ENCODE measurements around the gene REV3L.
A peak's percentile ranks its signal among the peaks of the same experiment; 100 is the strongest.
"Not testable (repeated sequence)": the region's sequence is repeated elsewhere in the genome, so short reads cannot be mapped to it uniquely, and the experiment has no call there.

REV3L gene

DNA sequence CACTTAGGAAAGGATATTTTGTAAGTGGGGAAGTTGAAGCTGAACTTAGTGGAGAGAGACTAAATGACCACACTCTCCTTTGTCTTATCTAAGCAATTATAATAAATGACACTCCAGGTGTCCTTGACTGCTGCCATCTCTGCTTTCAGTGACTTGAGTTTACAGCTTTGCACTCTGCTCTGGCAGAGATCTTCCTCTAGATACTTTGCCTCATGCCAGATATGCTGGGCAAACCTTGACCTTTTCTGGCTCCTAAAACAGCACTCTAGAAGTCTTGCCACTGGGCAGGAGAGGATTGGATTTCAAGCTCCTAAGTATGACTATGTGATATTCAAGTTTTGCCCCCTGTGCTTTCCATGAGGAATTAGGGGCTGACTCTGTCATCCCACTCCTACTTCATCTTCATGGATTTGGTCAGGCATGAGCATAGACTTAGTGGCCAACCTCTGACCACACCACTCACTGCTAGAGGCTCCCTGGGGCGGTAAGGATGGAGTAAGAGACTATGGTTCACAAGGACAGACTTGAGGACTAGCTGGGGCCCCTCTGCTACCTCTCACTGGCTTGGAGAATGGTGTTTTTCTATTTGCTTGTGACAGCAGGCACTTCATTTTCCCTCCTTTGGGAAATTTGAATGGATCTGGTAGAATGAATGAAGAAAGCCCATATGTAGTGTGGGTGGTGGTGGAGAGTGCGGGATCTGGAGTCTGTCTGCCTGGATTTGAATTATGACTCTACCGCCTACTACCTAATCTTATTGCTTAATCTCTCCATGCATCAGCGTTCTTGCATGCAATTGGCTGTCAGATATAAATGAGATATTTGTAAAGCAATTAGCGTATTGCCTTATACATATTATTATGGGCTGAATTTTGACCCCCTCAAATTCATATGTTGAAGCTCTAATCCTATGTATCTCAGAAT lies 191.4 kb downstream of the REV3L start:
- DNase-seq (ENCODE audit: low read depth), result no peak

DNA sequence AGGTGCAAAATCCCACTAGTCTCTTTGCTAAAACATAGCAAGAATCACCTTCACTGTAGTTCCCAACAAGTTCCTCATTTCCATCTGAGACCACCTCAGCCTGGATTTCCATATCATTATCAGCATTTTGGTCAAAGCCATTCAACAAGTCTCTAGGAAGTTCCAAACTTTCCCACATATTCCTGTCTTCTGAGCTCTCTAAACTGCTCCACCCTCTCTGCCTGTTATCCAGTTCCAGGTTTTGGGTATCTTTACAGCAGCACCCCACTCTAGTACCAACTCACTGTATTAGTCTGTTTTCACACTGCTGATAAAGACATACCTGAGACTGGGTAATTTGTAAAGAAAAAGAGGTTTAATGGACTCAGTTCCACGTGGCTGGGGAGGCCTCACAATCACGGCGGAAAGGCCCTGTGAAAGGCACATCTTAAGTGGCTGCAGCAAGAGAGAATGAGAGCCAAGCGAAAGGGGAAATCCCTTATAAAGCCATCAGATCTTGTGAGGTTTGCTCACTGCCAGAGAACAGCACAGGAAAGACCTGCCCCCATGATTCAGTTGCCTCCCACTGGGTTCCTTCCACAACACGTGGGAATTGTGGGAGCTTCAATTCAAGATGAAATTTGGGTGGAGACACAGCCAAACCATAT lies 192.2 kb downstream of the REV3L start:
- DNase-seq (ENCODE audit: low read depth), result not testable (repeated sequence)

- DNase-seq (ENCODE audit: low read depth), result not testable (repeated sequence)
These were observed 198.7 kb downstream of the REV3L start for GRCh38 chr6:111284356-111284755.

DNA sequence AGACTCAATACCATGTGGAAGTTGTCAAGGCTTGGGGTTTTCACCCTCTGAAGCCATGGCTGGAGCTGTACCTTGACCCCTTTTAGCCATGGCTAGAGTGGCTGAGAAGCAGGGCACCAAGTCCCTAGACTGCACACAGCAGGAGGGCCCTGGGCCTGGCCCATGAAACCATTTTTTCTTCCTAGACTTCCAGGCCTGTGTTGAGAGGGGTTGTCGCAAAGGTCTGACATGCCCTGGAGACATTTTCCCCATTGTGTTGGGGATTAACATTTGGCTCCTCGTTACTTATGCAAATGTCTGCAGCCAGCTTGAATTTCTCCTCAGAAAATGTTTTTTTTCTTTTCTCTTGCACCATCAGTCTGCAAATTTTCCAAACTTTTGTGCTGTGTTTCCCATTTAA lies 199.3 kb downstream of the REV3L start:
- no peak for DNase-seq (ENCODE audit: low read depth)

DNA sequence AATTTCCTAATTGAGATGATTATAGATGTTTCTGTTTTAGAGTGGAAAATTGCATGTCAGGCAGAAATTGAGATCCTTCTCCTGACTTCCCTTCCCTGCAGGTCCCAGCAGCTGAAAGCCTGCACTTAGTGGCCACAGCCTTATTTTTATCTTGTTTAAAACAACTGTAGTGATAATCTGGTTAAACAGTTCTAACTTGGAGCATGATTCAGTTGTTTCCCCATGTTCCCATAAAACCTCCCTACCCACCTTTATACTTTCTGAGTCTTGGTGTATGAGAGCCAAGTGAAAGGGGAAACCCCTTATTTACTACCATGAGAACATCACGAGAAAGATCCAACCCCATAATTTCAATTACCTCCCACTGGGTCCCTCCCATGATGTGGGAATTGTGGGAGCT lies 200.5 kb downstream of the REV3L start:
- no peak for DNase-seq (ENCODE audit: low read depth)

DNA sequence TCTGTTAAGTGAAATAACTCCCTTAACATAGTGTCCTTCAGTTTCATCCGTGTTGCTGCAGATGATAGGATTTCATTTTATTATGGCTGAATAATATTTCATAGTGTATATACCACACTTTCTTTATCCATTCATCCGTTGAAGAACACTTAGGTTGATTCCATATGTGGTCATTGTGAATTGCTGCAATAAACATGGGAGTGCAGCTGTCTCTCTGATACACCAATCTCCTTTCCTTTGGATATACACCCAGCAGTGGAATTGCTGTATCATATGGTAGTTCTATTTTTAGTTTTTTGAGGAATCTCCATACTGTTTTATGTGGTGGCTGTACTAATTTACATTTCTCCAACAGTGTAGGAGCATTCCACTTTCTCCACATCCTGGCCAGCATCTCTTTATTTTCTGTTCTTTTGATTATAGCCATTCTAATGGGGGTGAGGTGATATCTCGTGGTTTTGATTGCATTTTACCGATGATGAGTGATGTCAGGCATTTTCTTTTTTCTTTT lies 202.5 kb downstream of the REV3L start:
- no peak for DNase-seq (ENCODE audit: low read depth)

DNA sequence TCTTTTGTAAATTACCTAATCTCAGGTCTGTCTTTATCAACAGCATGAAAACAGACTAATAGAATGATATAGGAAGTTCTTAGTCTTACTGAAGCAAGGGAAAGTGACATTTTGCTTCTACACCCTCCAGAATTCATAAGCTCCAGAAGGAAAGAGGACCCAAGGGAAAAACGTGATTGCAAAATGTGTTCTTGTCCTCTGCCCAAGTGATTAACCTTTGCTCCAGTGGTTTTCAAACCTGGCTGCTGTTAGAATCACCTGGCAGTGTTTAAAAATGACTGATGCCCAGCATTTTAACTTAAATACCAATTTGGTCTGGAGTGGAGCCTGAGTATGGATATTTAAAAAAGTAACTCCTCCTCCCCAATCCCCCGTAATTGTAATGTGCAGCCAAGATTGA lies 204.3 kb downstream of the REV3L start:
- DNase-seq (ENCODE audit: low read depth), result no peak

- DNase-seq (ENCODE audit: low read depth), result no peak
These were observed 205.2 kb downstream of the REV3L start for GRCh38 chr6:111277819-111278218.

DNA sequence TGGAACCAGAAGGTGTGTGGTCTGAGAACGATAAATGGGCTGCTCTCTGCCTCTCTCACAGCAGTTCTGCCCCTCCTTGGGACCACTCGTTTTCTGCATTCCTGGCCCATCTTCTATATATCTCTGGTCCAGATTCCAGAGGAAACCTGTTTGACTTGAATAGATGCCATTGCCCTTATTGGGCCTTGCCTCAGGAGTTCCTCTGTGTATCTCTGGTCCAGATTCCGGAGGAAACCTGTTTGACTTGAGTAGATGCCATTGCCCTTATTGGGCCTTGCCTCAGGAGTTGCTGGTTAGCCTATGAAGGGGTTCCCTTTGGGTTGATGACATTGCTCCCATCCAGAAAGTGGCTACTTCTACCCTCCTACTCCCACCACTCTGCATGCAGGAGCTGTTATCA lies 206.3 kb downstream of the REV3L start:
- no peak for DNase-seq (ENCODE audit: low read depth)

DNA sequence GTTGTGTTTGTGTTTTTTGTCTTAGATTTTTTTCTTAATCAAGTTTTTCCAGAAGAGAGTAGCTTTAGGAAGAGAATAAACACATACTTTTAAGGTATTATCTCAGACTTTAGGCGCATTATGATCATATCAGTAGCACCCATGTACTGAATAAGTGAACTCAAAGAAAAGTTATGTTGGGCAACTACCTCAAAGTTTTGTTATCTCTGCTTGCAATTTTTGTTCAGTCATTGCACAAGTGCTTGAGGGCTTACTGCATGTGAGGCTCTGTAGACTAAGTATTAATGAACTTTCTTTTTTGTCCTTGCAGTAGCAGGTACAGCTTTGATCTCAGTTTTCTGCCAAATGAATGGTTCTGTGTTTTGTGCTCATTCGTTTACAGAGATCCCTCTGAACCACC lies 206.7 kb downstream of the REV3L start:
- no peak for DNase-seq (ENCODE audit: low read depth)

DNA sequence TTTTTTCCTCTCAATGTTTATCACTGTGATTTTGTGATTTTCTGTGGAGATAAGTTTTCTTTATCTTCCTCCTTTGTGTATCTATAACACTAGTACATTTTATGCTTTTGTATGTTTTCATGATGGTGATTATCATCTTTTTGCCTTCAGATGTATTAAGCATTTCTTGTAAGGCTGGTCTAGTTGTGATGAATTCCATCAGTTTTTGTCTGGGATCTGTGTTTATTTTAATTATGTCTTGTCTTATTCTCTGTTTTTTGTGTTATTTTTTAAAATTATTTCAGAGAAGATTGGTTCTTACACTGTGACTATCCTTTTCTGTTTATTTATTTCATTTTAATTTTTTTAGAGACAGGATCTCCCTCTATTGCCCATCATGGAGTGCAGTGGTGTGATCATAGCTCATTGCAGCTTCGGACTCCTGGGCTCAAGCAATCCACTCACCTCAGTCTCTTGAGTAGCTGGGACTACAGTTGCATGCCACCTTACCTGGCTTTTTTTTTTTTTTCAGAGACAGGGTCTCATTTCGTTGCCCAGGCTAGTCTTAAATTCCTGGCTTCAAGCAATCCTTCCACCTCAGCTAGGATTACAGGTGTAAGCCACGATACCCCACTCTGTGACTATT lies 208.3 kb downstream of the REV3L start:
- DNase-seq (ENCODE audit: low read depth), result no peak

DNA sequence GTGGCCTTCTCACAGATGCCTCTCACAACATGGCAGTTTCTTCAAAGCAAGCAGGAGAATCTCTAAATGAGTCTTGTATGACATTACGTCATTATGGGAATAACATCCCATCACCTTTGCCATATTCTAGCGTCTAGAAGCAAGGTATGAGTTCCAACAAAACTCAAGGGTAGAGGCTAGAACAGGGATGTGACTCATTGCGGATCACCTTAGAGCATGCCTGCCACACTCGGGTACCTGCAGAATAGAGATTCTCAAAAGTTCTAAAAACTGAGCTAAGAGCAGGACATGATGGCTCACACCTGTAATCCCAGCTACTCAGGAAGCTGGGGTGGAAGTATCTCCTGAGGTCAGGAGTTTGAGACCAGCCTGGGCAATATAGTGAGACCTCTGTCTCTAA lies 212.9 kb downstream of the REV3L start:
- DNase-seq (ENCODE audit: low read depth), result no peak

DNA sequence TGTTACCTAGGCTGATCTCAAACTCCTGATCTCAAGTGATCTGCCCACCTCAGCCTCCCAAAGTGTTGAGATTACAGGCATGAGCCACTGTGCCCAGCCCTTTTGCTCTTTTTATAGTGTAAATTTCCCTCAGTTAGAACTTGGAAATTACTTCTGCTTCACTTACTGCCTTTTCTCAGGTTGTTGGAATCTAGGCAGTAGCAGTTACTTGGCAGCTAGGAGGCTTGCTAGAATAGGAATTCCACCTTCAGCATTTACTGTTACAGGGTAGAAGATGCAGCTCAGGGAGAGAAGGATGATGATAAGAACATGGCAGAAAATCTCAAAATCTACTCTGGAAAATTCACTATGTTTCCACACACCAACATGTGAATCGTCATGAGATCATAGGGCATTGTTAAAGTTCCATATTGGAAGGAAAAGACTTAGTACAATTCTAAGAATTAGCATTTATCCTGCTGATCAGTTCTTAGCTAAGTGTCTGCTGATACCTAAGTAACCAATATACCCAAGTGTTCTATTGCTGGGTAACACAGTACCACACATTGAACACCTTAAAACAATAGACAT lies 213.5 kb downstream of the REV3L start:
- DNase-seq (ENCODE audit: low read depth), result no peak

DNA sequence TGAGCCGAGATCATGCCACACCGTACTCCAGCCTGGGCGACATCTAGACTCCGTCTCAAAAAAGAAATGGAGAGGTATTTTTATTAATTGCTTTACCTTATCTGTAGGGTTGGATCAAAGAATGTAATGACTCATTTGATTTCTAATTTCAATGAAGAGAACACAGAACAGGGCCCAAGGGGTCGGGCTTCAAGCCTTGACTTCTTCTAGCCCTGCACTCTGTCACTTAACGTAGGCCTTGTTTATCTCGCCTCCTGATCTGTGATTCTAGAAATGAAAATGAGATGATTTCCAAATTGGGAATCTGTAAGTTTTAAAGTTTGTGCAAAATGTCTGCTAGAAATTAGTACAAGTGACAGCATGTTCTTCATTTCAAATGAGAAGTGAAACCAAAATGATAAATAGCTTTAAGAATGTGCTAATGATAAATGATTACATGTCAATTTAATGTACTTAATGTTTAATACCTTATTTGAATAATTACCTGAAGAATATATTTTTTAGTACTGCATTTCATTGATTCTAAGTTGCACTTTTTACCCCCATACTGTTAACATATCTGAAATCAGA lies 215.2 kb downstream of the REV3L start:
- no peak for DNase-seq (ENCODE audit: low read depth)

DNA sequence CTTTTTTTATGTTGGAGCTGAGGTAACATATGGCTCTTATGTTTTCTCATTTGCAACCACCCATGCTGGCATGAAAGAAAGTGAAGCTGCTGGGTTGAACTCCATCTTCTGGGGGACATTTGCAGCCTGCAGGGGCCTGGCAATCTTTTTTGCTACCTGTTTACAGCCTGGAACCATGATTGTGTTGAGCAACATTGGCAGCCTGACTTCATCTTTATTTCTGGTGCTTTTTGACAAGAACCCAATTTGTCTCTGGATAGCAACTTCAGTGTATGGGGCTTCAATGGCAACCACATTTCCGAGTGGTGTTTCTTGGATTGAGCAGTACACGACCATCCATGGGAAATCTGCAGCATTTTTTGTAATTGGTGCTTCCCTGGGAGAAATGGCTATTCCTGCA lies 216.7 kb downstream of the REV3L start:
- DNase-seq (ENCODE audit: low read depth), result no peak

DNA sequence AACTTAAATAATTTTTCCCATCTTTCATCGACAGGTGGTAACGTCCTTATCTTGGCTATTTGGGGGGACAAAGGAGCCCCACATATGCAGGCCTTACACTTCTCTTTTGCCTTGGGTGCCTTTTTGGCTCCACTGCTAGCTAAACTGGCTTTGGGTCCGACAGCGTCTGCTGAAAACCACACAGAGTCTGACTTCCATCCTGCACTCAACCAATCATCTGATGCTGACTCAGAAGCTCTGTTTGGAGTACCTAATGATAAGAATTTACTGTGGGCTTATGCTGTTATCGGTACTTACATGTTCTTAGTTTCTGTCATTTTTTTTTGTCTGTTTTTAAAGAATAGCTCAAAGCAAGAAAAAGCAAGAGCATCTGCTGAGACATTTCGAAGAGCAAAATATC lies 217.2 kb downstream of the REV3L start:
- DNase-seq (ENCODE audit: low read depth), result no peak

- DNase-seq (ENCODE audit: low read depth), result no peak
These were observed 219.2 kb downstream of the REV3L start for GRCh38 chr6:111263837-111264236.

GRCh38 chr6:111260570-111261298 lies 222.3 kb downstream of the REV3L start:
- DNase-seq (ENCODE audit: low read depth), result no peak

DNA sequence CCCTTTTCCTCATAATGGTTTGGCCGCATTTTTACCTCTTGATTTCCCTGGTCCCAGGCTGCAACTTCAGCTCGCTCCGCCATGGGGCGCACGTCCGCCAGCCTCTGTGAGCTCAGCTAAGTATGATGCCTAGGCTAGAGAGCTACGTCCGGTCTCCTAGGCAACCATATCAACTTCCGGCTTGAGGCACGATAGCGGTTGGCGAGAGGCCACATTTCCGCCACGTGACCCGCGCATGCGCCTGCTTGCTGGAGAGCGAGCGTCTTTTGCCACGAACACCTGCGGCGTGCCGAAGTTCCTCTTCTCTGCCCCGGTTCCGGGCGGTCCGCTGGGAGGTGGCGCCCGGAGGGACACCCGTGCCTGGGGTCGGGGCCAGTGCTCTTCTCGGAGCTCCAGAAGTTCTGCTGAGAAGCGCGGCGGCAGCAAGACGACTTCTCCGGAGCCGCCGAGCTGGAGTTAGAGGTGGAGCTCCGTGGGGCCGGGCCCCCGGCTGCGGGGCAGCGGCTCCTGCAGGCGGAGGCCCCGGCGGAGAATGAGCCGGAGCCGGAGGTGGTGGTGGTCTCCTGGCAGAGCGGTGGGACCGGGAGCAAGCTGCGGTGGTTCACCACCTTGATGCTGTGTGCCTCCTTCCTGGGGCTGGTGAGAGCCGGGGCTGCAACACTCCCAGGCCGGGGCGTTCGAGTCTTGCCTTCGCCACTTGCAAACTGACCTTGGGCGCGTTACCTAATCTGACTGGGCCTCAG lies 223.8 kb downstream of the REV3L start:
- peak; percentile 99 for DNase-seq (ENCODE audit: low read depth)

GRCh38 chr6:111258615-111259088 lies 224.4 kb downstream of the REV3L start:
- DNase-seq (ENCODE audit: low read depth), result no peak

DNA sequence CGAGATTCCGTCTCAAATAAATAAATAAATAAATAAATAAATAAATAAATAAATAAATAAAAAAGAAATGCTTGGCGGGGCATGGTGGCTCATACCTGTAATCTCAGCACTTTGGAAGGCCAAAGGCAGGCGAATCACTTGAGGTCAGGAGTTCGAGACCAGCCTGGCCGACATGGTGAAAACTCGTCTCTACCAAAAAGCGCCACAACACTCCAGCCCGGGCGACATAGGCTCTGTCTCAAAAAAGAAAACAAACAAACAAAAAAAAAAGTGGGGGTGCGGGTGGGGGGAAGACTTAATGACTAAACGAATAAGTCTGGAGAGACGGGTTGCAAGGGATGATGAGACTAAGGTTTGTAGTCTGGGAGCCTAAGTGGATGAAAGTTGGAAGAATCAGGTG lies 225.0 kb downstream of the REV3L start:
- DNase-seq (ENCODE audit: low read depth), result no peak

Data from stimulated activated CD8-positive, alpha-beta memory T cell treated with anti-CD3 and anti-CD28 coated beads, Interleukin-15, amount 100 ng/mL, for 1 hour (primary cell).